ENCODE data around the gene SPEG. TPM values are rescaled to one million over a fixed set of nuclear protein-coding genes. Genes with fewer than 3 reads are reported as not detected.

SPEG gene
- total and polyA plus RNA-seq, 2 experiments from 2014 or later, result 12.6 to 32.4 TPM

- DNase-seq (ENCODE audit: low spot score) (no peak), ATAC-seq (no peak)
- H4K20me1 ChIP-seq (replicated peaks; ENCODE audit: insufficient read depth), result no peaks in the 10 kb centered on the region
- H3K4me3 Mint-ChIP-seq, result no peak overlapping the region
- H3K36me3 ChIP-seq (ENCODE audit: insufficient read depth), result no peaks in the 10 kb centered on the region
- no peak overlapping the region for H2AFZ ChIP-seq
- H3K4me1 ChIP-seq (ENCODE audit: insufficient read depth), result peaks cover 42% of the 10 kb centered on the region
- H3K4me2 ChIP-seq, result no peak overlapping the region
- no peak overlapping the region for H3K27ac Mint-ChIP-seq
- peaks cover 74% of the 10 kb centered on the region for H3K4me1 Mint-ChIP-seq
- H3K36me3 Mint-ChIP-seq (ENCODE audit: low read depth), result no peaks in the 10 kb centered on the region
- TF ChIP-seq EZH2phosphoT487 (IDR thresholded peaks at IDR 0.05; ENCODE audit: unreplicated experiment) (no peak), NANOG (IDR thresholded peaks at IDR 0.05; ENCODE audit: borderline replicate concordance) (no peak), ZNF114 (CRISPR knock-in tag; IDR thresholded peaks at IDR 0.05) (no peak), EZH2 (IDR thresholded peaks at IDR 0.05; ENCODE audit: low read depth, unreplicated experiment) (no peak), ZNF462 (CRISPR knock-in tag; IDR thresholded peaks at IDR 0.05) (no peak), STAT1 (IDR thresholded peaks at IDR 0.05; ENCODE audit: unreplicated experiment) (no peak), REST (IDR thresholded peaks at IDR 0.05; ENCODE audit: unreplicated experiment) (no peak), CTCF (conservative IDR thresholded peaks at IDR 0.05; ENCODE audit: low read depth in 2 of 2) (no peak), ETS1 (IDR thresholded peaks at IDR 0.05) (no peak), POLR2AphosphoS5 (IDR thresholded peaks at IDR 0.05; ENCODE audit: low read depth) (no peak), JUNB (IDR thresholded peaks at IDR 0.05; ENCODE audit: unreplicated experiment) (no peak)
- no peak overlapping the region for H3K27ac ChIP-seq (ENCODE audit: low read depth)
- H3K79me2 ChIP-seq (replicated peaks; ENCODE audit: insufficient read depth), result no peaks in the 10 kb centered on the region
- H3K4me3 ChIP-seq, result no peak overlapping the region
- H3K9me3 Mint-ChIP-seq, result no peaks in the 10 kb centered on the region
- H3K27me3 Mint-ChIP-seq (ENCODE audit: insufficient read depth, low read depth, poor library complexity), result peaks cover 53% of the 10 kb centered on the region
- peaks cover 71% of the 10 kb centered on the region for H3K27me3 ChIP-seq (ENCODE audit: insufficient read depth)
- no peaks in the 10 kb centered on the region for H3K9me2 ChIP-seq (ENCODE audit: insufficient read depth)
- peaks cover 3% of the 10 kb centered on the region for H3F3A ChIP-seq (replicated peaks; ENCODE audit: low read depth)
Measured at GRCh38 chr2:219516888-219517287, 82.2 kb downstream of the SPEG start.

All from GM23338 (cell line).